Activated CD8-positive, alpha-beta memory T cell treated with anti-CD3 and anti-CD28 coated beads for 24 hours (primary cell): ENCODE measurements around the gene LCAT.

Source experiments
- DNase-seq: peaks from one replicate; pipeline ENCODE4 v3.0.0-alpha.2; 2020

The LCAT gene

GRCh38 chr16:67968400-67969253, 24.7 kb upstream of the LCAT start, which contains the start of gene SLC12A4:
TSS of gene SLC12A4 (minus strand) at chr16:67968637. CDS start at chr16:67968553, 84 bp downstream.
- peak; percentile 96 for DNase-seq

GRCh38 chr16:67967958-67968399, 24.1 kb upstream of the LCAT start:
- peak; percentile 70 for DNase-seq

GRCh38 chr16:67967183-67967957, 23.4 kb upstream of the LCAT start:
- peak; percentile 69 for DNase-seq

GRCh38 chr16:67966549-67967182, 22.7 kb upstream of the LCAT start:
- DNase-seq, result no peak

DNA sequence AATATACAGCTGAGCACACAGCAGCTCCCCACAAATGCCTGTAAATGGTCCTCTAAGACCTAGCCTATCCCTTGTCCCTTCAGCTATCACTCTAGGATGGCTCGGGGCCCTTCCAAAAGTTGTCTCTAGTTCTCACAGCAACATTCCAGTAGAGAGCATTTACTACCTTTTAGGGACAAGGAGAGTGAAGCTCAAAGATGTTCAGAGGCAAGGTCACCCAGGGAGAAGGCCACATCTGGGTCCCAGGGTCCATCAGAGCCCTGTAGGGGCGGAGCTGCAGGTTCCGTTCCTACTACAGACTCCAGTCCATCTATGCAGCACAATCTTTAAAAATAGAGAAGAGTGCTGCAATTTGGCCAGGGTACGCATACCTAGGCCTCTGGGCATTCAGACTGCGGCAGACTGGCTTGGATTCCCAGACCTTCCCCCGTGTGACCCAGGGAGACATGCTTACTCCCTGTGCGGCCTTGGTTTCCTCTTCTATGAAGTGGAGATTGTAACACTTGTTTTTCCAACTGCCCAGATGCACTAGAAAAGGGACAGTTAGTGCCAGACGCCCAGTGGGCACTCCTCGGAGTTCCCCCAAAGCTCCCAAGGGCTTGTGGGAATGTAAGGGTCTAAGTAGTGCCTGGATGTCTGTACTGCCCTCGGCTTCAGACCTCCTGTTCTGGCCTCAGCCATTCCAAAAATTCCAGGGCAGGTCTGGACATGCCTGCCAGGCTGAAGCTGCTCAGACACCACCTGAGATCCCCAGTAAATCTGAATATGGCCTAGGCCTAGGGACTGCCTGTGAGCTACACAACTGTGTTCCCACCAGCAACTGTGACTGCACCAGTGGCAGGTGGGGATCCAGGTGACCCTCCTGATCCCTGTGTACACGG, 22.0 kb upstream of the LCAT start:
- no peak for DNase-seq

DNA sequence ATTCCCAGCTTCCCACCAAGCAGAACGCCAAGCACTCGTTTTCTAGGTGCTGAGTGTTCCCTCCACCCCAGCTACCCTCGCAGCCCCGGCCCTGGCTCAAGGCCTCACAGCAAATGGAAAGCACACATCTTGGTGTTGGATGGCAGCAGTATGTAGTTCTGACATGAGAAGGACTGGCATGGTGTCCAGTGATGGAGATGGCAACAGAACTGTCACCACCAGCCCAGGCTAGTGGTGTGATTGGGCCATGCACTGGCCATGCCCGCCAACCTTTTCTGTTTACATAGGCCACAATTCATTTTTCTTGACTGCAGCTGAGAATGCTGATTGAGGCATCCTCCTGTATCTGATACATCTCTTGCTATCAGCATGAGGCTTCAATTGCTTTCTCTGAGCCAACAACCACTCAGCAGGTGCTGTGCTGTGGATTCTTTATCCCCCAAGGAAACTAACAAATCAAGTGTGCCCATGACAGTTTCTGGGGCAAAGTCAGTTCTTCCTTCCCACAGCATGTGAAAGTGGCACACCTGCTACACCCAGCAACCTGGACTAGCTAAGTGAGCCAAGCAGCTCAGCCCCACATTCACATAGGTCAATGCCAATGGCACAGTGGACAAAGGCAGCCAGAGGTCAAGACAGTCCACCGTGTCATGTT, 20.7 kb upstream of the LCAT start:
- DNase-seq, result no peak

DNA sequence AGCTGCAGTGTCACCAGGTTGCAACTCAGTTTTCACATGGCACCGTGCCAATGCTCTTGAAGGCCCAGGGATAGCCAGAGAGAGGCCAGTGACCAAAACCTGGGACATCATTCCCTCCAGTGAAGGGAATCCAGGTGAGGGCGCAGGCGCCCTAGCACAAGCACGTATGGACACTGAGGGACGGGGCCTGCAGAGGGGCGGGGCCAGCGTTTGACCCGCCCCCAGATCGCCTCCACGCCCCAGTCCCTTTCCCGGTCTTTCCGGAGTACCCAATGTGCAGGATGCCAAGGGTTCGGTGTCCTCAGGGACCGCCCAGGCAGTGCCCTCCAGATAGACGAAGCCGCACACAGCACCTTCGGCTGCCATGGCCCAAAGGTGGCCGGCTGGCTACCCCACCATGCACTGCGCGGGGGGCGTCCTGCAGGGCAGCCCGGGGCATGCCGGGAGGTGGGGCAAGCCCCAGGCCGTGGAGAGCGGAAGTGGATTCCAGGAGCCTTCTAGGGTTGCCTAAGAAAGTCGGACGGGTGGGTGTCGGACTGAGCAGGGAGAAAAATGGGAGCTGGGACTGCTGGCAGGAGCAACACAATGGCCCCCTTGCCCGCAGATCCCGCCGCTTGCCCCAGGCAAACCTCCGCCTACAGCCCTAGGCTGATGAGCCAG, 19.9 kb upstream of the LCAT start:
- no peak for DNase-seq

DNA sequence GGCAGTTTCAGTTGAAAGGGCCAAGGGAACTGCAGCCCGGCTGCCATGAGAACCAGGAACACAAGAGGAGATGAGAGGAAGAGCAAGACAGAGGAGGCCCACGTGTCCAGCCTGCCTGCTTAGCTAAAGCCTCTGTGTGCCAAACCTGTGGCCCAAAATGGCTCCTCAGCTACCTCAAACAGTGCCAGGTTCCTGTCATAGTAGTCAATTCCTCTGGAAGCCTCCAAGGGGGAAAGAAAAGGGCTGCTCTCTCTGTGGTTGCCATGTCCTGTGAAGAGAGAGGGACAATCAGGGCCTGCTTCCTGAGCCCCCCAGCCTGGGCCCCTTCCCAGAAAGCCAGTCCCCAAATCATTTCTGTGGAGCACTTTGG, 19.4 kb upstream of the LCAT start:
- DNase-seq, result no peak

DNA sequence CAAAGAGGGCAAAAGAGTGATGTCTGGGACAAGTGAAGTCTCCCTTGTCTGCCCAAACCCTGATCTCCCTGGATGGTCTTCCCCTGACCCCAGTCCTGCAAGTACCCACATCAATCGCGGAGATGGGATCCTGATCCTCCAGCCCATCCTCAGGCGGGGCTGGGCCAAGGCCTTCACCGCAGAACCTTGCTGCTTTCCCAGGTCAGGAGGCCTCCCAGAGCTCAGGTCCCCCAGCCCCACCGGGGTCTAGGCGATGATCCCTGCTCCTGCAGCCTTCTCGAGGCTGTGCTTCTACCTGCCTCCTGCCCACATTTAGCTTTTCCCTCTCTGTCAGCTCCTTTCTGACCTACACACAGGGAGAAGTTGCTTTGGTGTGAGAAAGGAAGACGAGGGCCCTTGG, 18.2 kb upstream of the LCAT start:
- no peak for DNase-seq

GRCh38 chr16:67961551-67961957, 17.6 kb upstream of the LCAT start:
- no peak for DNase-seq

DNA sequence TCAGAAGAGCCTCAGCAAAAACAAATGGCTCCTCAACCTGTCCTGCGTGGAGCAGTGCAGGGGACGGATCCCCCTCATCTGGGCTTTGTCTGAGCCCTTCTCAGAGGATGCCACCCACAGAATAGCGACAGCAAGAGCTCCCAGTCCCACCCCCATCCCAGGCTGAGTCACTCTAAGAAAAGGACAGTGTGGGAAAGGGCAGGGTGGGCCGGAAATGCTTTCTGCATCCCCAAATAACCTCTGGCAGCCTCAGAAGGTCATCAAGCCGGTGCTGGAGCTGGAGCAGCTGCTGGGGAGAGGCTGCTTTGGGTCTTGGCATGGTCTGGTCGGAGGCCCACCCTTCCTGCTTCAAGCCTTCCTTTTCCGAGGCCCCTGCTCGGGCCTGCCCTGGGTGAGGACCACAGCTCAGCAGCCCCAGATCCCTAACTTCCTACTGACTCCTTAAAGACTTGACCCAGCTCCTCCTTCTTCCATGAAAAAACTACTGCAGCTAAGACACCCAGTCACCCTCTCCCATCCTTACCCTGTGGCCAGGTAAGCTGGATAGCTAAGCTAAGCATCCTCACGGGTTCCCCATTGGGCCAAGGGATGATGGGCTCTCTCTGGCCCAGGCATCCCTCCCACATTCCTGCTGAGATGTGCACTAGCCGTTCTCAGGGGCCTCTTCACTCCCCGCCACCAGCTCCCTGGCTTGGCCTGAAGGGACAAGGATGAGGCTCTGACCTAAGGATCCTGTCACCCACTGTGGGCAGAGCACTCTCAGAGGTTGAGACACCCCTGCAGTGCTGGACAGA, 15.8 kb upstream of the LCAT start:
- no peak for DNase-seq

- no peak for DNase-seq
These were observed 13.7 kb upstream of the LCAT start for GRCh38 chr16:67957622-67958021.

DNA sequence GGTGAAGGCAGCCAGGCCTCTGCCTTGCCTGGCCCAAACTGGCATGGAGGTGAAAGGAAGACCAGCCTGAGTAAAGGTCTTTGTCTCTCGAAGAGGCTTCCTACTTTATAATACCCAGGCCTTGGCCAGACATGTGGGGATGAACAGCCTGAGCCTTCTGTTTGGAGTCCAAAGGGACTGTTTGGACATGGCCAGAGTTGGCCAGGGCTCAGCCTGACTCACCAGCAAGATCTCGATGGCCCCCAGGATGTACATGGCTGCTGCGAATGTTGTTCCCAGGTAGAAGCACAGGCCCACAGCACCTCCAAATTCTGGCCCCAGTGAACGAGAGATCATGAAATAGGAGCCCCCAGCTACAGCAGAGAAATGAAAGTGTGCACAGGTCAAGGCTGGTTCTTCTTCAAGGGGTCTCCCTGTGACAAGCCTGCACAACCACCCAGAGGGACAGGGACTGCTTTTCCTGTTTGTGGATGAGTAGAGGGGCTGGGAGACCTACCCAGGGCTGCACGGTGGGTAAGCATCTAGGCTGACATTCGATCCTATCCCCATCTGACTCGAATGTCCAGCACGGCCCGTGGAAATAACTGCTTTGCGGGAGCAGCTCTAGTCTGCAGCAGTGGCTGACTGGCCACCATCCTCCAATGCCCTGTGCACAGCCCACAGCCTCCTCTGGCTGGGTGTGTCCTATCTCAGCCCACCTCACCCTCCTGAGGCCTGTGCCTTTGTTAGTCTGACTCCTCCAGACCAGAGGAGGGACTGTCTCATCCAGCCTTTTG, 10.7 kb upstream of the LCAT start:
- DNase-seq, result no peak

GRCh38 chr16:67953641-67954375, 9.9 kb upstream of the LCAT start:
- no peak for DNase-seq

DNA sequence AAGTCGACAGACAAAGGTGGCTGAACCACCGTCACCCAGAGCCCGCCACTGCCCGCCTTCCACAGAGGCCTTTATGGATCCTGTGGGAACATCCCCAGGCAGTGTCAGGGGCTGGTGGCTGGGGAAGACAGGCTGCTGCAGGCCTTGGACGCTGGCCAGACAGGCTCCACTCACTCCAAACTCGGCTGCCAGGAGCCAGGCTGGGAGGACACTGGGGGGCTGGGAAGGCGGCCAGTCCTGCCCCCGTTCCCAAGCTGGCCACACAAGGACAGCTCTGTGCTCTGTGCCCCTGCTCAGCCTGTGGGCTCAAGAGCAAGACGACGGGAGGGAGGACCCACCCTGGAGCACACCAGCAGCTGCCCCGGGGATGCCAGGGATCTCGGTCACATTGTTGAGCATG, 7.6 kb upstream of the LCAT start:
- DNase-seq, result no peak

DNA sequence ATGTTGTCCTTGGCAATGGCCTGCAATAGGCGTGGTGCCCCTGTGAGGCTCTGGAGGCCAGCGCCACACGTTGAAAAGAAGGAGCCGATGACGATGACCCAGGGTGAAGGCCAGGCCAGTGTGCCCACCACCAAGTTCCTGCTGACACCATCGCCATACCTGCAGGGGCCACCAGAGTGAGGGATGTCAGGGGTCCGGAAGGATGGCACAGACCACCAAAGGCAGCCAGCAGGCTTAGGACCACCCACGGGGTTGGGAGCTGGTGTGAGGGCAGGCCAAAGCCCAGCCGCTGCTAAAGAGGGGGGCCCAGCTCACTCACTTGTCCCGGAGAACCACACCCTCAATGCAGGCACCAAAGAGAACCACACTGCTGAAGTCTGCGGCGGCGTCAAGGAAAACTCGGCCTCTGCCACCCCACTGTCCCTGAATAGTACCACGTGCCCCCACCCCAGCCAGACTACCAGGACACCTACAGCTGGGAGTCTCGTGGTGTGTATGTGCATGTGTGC, 6.5 kb upstream of the LCAT start:
- no peak for DNase-seq

GRCh38 chr16:67949645-67950044, 5.7 kb upstream of the LCAT start:
- DNase-seq, result no peak

GRCh38 chr16:67948015-67948414, 4.1 kb upstream of the LCAT start:
- no peak for DNase-seq
